Measurements from ENCODE around the gene LDLRAD4.

GRCh38 chr18:13537022-13537780 is 318.6 kb downstream of the LDLRAD4 start:
- TF ChIP-seq IRF3 (IDR thresholded peaks at IDR 0.05; ENCODE audit: low read depth, low read length) (no peak), CTCF (IDR thresholded peaks at IDR 0.05) (no peak), SIN3A (IDR thresholded peaks at IDR 0.05; ENCODE audit: borderline replicate concordance, low read depth, low read length) (no peak), MAX (IDR thresholded peaks at IDR 0.05; ENCODE audit: low read depth) (no peak), RCOR1 (IDR thresholded peaks at IDR 0.05; ENCODE audit: low read length) (no peak), REST (IDR thresholded peaks at IDR 0.05; ENCODE audit: low read depth, low read length) (no peak), GATA2 (CRISPR knock-in tag; IDR thresholded peaks at IDR 0.05) (no peak), POLR2AphosphoS5 (IDR thresholded peaks at IDR 0.05; ENCODE audit: low read depth, low read length) (no peak), CHD2 (IDR thresholded peaks at IDR 0.05; ENCODE audit: low read length, partially characterized antibody) (no peak), TAF1 (IDR thresholded peaks at IDR 0.05; ENCODE audit: borderline replicate concordance, low read depth, low read length) (no peak), ZBTB33 (IDR thresholded peaks at IDR 0.05; ENCODE audit: borderline replicate concordance, low read depth) (no peak), NFIC (IDR thresholded peaks at IDR 0.05; ENCODE audit: borderline replicate concordance) (no peak), EZH2phosphoT487 (IDR thresholded peaks at IDR 0.05; ENCODE audit: borderline replicate concordance, low read depth) (no peak), FOXM1 (IDR thresholded peaks at IDR 0.05; ENCODE audit: low read depth) (no peak)

Measured in SK-N-SH (cell line).